Skeletal muscle satellite cell (primary cell): ENCODE measurements around the gene TMC2.
A peak's percentile ranks its signal among the peaks of the same experiment; 100 is the strongest.

ENCODE experiments used
- H3K27me3 ChIP-seq: 2 replicates; pipeline ENCODE4 v1.7.0; 2013; ENCODE audit warnings: low read length; ENCODE audit not compliant: control insufficient read depth, insufficient read depth
- H3K36me3 ChIP-seq: 2 replicates; pipeline ENCODE4 v1.7.0; 2013; ENCODE audit warnings: mild to moderate bottlenecking, control low read depth, low read length; ENCODE audit not compliant: insufficient read depth
- H3K4me1 ChIP-seq: 2 replicates; pipeline ENCODE4 v1.7.0; 2013; ENCODE audit warnings: low read length; ENCODE audit not compliant: control insufficient read depth, insufficient read depth
- H3K4me2 ChIP-seq: 2 replicates; pipeline ENCODE4 v1.7.0; 2013; ENCODE audit warnings: mild to moderate bottlenecking, low read length
- H3K4me3 ChIP-seq: 2 replicates; pipeline ENCODE4 v1.7.0; 2013; ENCODE audit warnings: low read length
- H3K9ac ChIP-seq: 2 replicates; pipeline ENCODE4 v1.7.0; 2013; ENCODE audit warnings: mild to moderate bottlenecking, low read depth, low read length, moderate library complexity
- H3K9me3 ChIP-seq: replicated peaks from 2 replicates; pipeline ENCODE4 v1.7.0; 2013; ENCODE audit warnings: mild to moderate bottlenecking, control low read depth, low read length

The TMC2 gene

DNA sequence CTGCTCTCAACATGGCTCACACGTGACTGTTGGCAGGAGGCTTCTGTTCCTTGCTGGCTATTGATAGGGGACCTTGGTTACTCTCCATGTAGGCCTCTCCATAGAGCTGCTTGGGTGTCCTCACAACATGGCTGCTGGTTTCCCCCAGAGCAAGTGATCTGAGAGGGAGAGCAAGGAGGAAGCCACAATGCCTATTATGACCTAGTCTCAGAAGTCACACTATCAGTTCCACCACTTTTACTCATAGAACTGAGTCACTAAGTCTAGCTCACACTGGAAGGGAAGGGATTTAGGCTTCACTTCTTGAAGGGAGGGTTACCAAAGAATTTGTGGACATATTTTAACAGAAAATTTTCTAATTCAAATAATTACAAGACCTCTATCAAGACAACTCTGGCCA, 107.3 kb downstream of the TMC2 start:
- no peak overlapping the region for H3K9ac ChIP-seq
- no peaks in the 10 kb centered on the region for H3K9me3 ChIP-seq
- no peak overlapping the region for H3K4me3 ChIP-seq
- no peaks in the 10 kb centered on the region for H3K36me3 ChIP-seq
- no peaks in the 10 kb centered on the region for H3K27me3 ChIP-seq
- no peaks in the 10 kb centered on the region for H3K4me1 ChIP-seq
- no peak overlapping the region for H3K4me2 ChIP-seq

DNA sequence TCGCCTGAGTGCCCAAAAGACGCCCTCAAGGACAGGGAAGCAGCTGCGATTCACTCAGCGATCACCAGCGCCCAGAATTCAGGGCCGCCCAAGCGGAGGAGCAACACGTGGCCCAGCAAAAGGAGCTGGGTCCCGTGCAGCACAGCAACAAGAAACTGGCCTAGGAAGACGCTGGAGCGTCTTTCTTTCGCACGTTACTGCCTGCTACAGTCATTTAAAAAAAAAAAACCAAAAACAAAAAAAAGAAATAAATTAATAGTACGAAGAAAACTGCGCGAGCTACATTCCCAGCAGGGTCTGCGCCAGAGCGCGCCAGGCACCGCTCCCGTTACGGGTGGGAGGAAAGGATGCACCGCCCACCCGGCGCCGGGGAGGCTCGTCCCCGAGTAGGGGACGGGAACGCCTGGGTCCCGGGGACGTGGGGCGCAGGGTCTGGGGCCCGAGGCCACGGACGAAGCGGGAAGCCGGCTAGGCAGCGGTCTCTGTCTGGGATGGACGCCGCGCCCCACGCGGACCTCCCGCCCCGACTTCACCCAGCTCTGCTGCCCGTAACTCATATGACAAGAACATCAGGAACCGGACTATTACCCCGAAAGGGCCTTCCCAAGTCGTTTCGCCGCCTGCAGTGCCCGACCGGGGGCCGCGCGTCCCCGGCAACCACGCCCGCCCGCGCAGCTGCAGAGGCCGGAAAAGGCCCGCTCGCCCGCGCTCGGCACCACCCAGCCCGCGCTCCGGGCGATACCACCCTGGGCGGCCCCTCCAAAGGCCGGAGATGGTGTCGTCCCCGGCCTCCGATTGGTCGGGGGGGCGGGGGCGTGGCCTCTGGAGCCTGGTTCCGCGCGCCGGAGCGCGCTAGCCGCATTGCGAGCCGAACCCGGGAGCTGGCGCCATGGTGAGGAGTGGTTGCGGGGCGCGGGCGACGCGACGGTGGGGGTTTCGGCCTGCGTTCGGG, 115.7 kb downstream of the TMC2 start, which contains the start of gene NOP56:
NOP56 (plus strand) TSS at position 861 of the 952 bp plus-strand sequence; CDS start at position 890, 29 bp downstream.
- peak within 1 kb of the TSS; percentile 86 for H3K4me2 ChIP-seq
- peak within 1 kb of the TSS; percentile 87 for H3K4me3 ChIP-seq
- H3K36me3 ChIP-seq = peaks cover 37% of the 10 kb centered on the region
- H3K9me3 ChIP-seq = no peaks in the 10 kb centered on the region
- peaks cover 22% of the 10 kb centered on the region for H3K4me1 ChIP-seq
- peak within 1 kb of the TSS; percentile 90 for H3K9ac ChIP-seq
- H3K27me3 ChIP-seq = no peaks in the 10 kb centered on the region

DNA sequence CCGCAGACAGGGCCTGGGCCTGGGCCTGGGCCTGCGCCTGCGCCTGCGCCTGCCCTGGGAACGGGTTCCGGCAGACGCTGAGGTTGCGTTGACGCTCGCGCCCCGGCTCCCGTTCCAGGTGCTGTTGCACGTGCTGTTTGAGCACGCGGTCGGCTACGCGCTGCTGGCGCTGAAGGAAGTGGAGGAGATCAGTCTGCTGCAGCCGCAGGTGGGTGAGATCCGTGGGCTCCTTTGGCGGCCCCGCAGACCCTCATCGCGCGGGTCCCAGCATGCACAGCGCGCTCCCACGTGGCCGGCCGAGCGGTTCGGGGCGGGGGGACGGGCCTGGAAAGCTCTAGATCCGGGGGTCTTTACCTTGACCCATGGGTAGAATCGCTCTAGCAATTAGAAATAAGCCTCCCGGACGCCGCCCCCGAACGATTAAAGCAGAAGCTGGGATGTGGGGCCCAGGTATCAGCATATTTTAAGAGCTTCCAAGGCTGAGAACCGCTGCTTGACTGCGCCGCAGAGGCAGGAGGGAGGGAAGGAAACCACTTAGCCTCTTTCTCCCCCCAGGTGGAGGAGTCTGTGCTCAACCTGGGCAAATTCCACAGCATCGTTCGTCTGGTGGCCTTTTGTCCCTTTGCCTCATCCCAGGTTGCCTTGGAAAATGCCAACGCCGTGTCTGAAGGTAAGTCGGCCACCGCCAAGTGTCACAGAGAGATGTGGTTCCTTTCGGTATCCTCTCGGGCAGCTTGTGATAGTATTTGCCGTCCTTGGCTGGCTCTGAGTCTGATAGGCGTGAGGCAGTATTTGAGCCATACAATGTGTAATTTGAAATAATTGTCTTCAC, 116.6 kb downstream of the TMC2 start:
- peak overlapping the region; percentile 87 for H3K4me3 ChIP-seq
- no peaks in the 10 kb centered on the region for H3K27me3 ChIP-seq
- H3K4me2 ChIP-seq = peak overlapping the region; percentile 86
- no peaks in the 10 kb centered on the region for H3K9me3 ChIP-seq
- H3K4me1 ChIP-seq = peaks cover 22% of the 10 kb centered on the region
- H3K36me3 ChIP-seq = peaks cover 46% of the 10 kb centered on the region
- peak overlapping the region; percentile 90 for H3K9ac ChIP-seq

DNA sequence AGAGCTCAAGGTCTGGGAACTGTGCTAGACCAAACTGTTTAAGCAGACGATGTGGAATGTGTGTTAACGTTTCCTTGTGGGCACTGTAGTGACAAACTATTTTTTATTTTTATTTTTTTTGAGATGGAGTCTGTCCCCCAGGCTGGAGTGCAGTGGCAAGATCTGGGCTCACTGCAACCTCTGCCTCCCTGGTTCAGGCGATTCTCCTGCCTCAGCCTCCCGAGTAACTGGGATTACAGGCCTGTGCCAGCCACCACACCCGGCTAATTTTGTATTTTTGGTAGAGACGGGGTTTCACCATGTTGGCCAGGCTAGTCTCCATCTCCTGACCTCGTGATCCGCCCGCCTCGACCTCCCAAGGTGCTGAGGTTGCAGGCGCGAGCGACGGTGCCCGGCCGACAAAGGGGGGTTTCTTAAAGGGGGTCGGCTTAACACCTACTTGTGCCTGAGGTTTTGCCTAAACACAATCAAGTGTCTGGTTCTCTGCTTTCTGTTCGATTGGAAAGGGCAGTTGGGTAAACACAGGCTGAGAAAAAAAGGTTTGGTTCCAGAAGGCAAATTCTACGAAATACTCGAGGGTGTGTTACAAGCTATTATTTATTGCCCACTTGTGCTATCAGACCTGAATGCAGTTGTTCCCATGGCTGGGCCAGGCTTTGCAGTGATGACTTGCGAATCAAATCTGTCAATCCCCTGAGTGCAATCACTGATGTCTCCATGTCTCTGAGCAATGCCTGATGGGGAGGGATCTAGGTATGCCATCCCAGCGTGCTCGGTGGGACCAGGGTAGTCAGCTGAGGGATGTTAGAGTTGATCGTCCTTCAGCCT, 117.4 kb downstream of the TMC2 start:
- Histone ChIP-seq H3K27me3 (no peaks in the 10 kb centered on the region), H3K4me2 (peak overlapping the region; percentile 86), H3K9me3 (no peaks in the 10 kb centered on the region), H3K4me3 (peak overlapping the region; percentile 87), H3K4me1 (peaks cover 22% of the 10 kb centered on the region), H3K9ac (peak overlapping the region; percentile 90), H3K36me3 (peaks cover 54% of the 10 kb centered on the region)

DNA sequence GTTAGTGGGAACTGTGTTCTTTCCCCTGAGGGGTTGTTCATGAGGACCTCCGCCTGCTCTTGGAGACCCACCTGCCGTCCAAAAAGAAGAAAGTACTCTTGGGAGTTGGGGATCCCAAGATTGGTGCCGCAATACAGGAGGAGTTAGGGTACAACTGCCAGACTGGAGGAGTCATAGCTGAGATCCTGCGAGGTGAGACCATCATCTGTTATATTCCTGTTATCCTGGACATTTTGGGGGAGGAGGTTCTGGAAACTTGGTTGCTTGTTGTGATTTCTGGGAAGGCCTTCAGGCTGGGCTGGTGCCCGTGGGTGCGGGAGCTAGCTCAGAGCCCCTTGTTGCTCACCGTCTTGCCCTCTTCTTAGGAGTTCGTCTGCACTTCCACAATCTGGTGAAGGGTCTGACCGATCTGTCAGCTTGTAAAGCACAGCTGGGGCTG, 118.0 kb downstream of the TMC2 start:
- H3K9ac ChIP-seq = peak overlapping the region; percentile 90
- peaks cover 61% of the 10 kb centered on the region for H3K36me3 ChIP-seq

DNA sequence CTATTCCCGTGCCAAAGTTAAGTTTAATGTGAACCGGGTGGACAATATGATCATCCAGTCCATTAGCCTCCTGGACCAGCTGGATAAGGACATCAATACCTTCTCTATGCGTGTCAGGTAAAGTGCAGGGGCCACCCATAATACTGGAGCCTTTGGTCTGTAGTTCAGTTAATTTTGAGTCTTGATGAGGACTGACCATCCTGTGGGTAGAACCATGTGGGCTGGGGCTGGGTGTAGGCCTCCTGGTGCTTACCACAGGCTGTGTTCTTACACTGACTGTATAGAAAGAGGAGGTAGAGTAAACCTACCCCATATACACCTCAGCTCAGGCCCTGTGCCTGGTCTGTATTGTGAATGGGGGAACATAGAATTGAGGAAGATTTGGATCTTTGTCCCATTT, 118.5 kb downstream of the TMC2 start:
- Histone ChIP-seq H3K9ac (peak overlapping the region; percentile 90), H3K36me3 (peaks cover 65% of the 10 kb centered on the region), H3K4me2 (peak overlapping the region; percentile 86), H3K27me3 (no peaks in the 10 kb centered on the region), H3K4me1 (peaks cover 22% of the 10 kb centered on the region), H3K4me3 (peak overlapping the region; percentile 87), H3K9me3 (no peaks in the 10 kb centered on the region)

More for the DNA sequence above, 118.0 kb downstream of the TMC2 start:
- Histone ChIP-seq H3K27me3 (no peaks in the 10 kb centered on the region), H3K4me1 (peaks cover 22% of the 10 kb centered on the region), H3K4me2 (peak overlapping the region; percentile 86), H3K4me3 (peak overlapping the region; percentile 87), H3K9me3 (no peaks in the 10 kb centered on the region)

DNA sequence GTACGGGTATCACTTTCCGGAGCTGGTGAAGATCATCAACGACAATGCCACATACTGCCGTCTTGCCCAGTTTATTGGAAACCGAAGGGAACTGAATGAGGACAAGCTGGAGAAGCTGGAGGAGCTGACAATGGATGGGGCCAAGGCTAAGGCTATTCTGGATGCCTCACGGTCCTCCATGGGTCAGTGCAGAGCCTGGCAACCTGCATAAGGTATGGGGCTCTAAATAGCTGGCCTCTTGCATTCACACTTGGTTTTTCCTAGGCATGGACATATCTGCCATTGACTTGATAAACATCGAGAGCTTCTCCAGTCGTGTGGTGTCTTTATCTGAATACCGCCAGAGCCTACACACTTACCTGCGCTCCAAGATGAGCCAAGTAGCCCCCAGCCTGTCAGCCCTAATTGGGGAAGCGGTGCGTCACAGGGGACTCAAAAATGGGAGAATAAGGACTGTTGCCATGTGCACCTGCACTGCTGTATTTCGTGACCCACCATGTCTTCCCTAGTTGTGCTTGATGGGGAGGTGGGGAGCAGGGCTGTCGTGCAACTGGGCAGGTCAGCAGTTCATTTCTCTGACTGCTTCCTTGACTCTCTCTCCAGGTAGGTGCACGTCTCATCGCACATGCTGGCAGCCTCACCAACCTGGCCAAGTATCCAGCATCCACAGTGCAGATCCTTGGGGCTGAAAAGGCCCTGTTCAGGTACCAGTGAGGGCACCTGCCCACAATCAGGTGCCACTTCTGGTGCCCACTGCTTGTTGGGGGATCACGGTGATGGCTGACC, 119.2 kb downstream of the TMC2 start:
- H3K4me2 ChIP-seq = peak overlapping the region; percentile 86
- H3K9me3 ChIP-seq = no peaks in the 10 kb centered on the region
- H3K36me3 ChIP-seq = peaks cover 71% of the 10 kb centered on the region
- H3K27me3 ChIP-seq = no peaks in the 10 kb centered on the region
- H3K4me3 ChIP-seq = peak overlapping the region; percentile 87
- H3K9ac ChIP-seq = no peak overlapping the region
- peaks cover 22% of the 10 kb centered on the region for H3K4me1 ChIP-seq

DNA sequence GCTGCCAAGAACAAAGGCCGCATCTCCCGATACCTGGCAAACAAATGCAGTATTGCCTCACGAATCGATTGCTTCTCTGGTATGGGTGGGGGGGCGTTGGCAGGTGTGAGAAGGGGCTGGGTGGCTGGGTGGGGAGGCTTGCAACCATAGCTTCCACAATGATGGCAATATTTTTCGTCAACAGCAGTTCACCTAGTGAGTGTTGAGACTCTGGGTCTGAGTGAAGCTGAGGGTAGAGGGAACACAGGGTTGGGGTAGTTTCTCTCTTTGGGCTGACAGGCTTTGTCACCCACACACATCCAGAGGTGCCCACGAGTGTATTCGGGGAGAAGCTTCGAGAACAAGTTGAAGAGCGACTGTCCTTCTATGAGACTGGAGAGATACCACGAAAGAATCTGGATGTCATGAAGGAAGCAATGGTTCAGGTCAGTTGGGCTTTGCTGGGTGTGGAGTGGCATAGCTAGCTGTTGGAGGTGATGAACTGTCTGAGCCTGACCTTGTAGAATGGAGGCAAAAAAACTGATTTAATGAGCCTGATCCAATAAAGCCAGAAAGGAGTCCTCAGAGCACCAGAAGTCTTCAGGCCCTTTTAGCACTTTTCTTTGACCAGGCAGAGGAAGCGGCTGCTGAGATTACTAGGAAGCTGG, 120.2 kb downstream of the TMC2 start:
- Histone ChIP-seq H3K4me1 (peaks cover 18% of the 10 kb centered on the region), H3K4me3 (no peak overlapping the region), H3K27me3 (no peaks in the 10 kb centered on the region), H3K4me2 (no peak overlapping the region), H3K36me3 (peaks cover 78% of the 10 kb centered on the region), H3K9me3 (no peaks in the 10 kb centered on the region), H3K9ac (no peak overlapping the region)

DNA sequence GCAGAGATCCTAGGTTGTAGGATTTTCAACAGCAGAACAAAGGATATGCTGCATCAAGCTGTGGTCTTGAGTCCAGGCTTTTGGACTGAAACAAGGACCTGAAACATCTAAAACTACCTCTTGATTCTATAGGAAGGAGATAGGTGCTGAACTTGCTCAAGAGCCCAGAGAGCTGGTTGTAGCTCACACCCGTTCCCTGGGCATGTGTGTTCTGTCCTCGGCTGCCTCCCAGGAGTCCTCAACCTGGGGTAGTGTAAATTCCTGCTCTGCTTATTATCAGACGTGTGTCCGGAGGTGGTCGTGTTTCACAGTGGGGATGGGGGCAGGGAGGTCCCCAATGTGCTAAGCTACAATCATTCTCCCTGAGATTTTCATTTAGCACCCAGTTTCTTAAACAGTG, 120.9 kb downstream of the TMC2 start:
- Histone ChIP-seq H3K36me3 (peaks cover 85% of the 10 kb centered on the region), H3K9ac (no peak overlapping the region)

DNA sequence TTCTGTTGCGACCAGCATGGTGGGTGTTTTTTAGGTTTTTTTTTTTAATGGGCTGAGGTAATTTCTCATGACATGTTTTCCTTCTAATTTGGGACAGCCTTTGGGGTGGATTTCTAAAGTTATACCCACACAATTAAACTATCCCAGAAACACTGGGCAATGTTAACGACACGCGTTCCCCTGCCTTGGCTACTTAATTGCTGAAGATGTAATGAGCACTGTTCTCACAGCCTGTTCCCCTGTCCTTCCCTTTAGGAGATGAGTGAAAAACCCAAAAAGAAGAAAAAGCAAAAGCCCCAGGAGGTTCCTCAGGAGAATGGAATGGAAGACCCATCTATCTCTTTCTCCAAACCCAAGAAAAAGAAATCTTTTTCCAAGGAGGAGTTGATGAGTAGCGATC, 121.3 kb downstream of the TMC2 start:
- no peak overlapping the region for H3K9ac ChIP-seq
- H3K4me1 ChIP-seq = peaks cover 18% of the 10 kb centered on the region
- no peaks in the 10 kb centered on the region for H3K27me3 ChIP-seq
- no peak overlapping the region for H3K4me2 ChIP-seq
- H3K36me3 ChIP-seq = peaks cover 85% of the 10 kb centered on the region
- no peaks in the 10 kb centered on the region for H3K9me3 ChIP-seq
- no peak overlapping the region for H3K4me3 ChIP-seq

More for the DNA sequence above, 120.9 kb downstream of the TMC2 start:
- Histone ChIP-seq H3K4me3 (no peak overlapping the region), H3K4me1 (peaks cover 18% of the 10 kb centered on the region), H3K4me2 (no peak overlapping the region), H3K27me3 (no peaks in the 10 kb centered on the region), H3K9me3 (no peaks in the 10 kb centered on the region)
